HepG2 (cell line): ENCODE results near the gene ABCC3. TPM values are rescaled to one million over a fixed set of nuclear protein-coding genes. Genes with fewer than 3 reads are reported as not detected.

ENCODE experiments used
- ATF4 ChIP-seq, 2 experiments: fragments of 450-650 bp in 1 of 2; sonication (generic) in 1 of 2; formaldehyde crosslinking; IDR thresholded peaks; 2 replicates each; pipeline versions ENCODE4 v1.5.0 to v1.8.0; 2020 to 2022; ENCODE audit warnings: mild to moderate bottlenecking in 1 of 2, missing genetic modification reagents in 1 of 2
- CEBPZ ChIP-seq: IDR thresholded peaks from 2 replicates; pipeline ENCODE4 v1.6.1; 2012; ENCODE audit warnings: low read length, improper control_type of control experiment
- DR1 ChIP-seq: sonication (generic); formaldehyde crosslinking; IDR thresholded peaks from 2 replicates; pipeline ENCODE4 v1.8.0; 2021; ENCODE audit warnings: mild to moderate bottlenecking, missing genetic modification reagents, inconsistent platforms
- HNF1B ChIP-seq: sonication (generic); formaldehyde crosslinking; IDR thresholded peaks from 2 replicates; pipeline ENCODE4 v1.5.1; 2020; ENCODE audit warnings: mild to moderate bottlenecking, moderate library complexity, missing genetic modification reagents
- KLF6 ChIP-seq: IDR thresholded peaks from 2 replicates; pipeline ENCODE4 v1.8.0; 2016; ENCODE audit warnings: missing biosample characterization, missing genetic modification reagents
- MED1 ChIP-seq: sonication (generic); formaldehyde crosslinking; IDR thresholded peaks from 2 replicates; pipeline ENCODE4 v1.4.0; 2020; ENCODE audit warnings: missing genetic modification reagents
- NKX3-1 ChIP-seq: sonication (generic); formaldehyde crosslinking; IDR thresholded peaks from 2 replicates; pipeline ENCODE4 v1.5.0; 2020; ENCODE audit warnings: missing genetic modification reagents
- NR2F2 ChIP-seq: IDR thresholded peaks from 2 replicates; pipeline ENCODE4 v1.6.1; 2012; ENCODE audit warnings: low read depth, inconsistent platforms, borderline replicate concordance
- PHF5A ChIP-seq: IDR thresholded peaks from one replicate; pipeline ENCODE4 v1.6.1; 2018; ENCODE audit warnings: low read depth, missing genetic modification reagents; ENCODE audit not compliant: unreplicated experiment
- POLR2AphosphoS2 ChIP-seq: IDR thresholded peaks from 2 replicates; pipeline ENCODE4 v1.6.1; 2011; ENCODE audit warnings: low read depth, low read length, improper control_type of control experiment
- SKI ChIP-seq: fragments of 450-650 bp; IDR thresholded peaks from one replicate; pipeline ENCODE4 v1.6.1; 2018; ENCODE audit warnings: mild to moderate bottlenecking; ENCODE audit not compliant: partially characterized antibody
- SP2 ChIP-seq: sonication (generic); formaldehyde crosslinking; IDR thresholded peaks from 2 replicates; pipeline ENCODE4 v1.5.1; 2020; ENCODE audit warnings: mild to moderate bottlenecking, missing genetic modification reagents
- TEF ChIP-seq: sonication (generic); formaldehyde crosslinking; IDR thresholded peaks from 2 replicates; pipeline ENCODE4 v1.5.0; 2020; ENCODE audit warnings: missing genetic modification reagents
- TFAP4 ChIP-seq: sonication (generic); IDR thresholded peaks from 2 replicates; pipeline ENCODE4 v1.6.1; 2016; ENCODE audit warnings: low read depth, borderline replicate concordance
- ZNF691 ChIP-seq: sonication (generic); formaldehyde crosslinking; IDR thresholded peaks from 2 replicates; pipeline ENCODE4 v1.4.0; 2020; ENCODE audit warnings: missing genetic modification reagents, low read depth, mild to moderate bottlenecking, borderline replicate concordance
- ZNF713 ChIP-seq: sonication (generic); formaldehyde crosslinking; IDR thresholded peaks from 2 replicates; pipeline ENCODE4 v1.4.0; 2020; ENCODE audit warnings: mild to moderate bottlenecking, missing genetic modification reagents
- ZNF816 ChIP-seq: sonication (generic); formaldehyde crosslinking; IDR thresholded peaks from 2 replicates; pipeline ENCODE4 v1.8.0; 2022; ENCODE audit warnings: missing genetic modification reagents, mild to moderate bottlenecking, borderline replicate concordance
- ZSCAN21 ChIP-seq: sonication (generic); formaldehyde crosslinking; IDR thresholded peaks from 2 replicates; pipeline ENCODE4 v1.8.0; 2022; ENCODE audit warnings: mild to moderate bottlenecking, missing genetic modification reagents, moderate library complexity, borderline replicate concordance
- polyA plus RNA-seq, 8 experiments: library from polyadenylated mRNA; depleted of rRNA in 3 of 8; stranded (reverse) in 7 of 8; unstranded in 1 of 8; fragments of >200 nt; fragmentation: Illumina TruSeq in 4 of 8; extraction: Trizol in 4 of 8; gene quantifications; 2 replicates each; pipeline versions ENCODE4 v1.2.1 to v1.2.3, GENCODE V29; 2011 to 2016; ENCODE audit warnings: low read depth in 4 of 8, missing spikeins in 1 of 8, mixed read lengths in 1 of 8; ENCODE audit not compliant: insufficient read depth in 1 of 8
- total RNA-seq, 5 experiments: library from RNA; depleted of rRNA; stranded (reverse); fragments of >200 nt; fragmentation: Illumina TruSeq; extraction: Trizol; gene quantifications; 2 replicates each; pipeline ENCODE4 v1.2.3, GENCODE V29; 2016; ENCODE audit warnings: low read depth in 1 of 5

Gene ABCC3
- total and polyA plus RNA-seq, 2 of the 13 experiments (the other 11 are each of a cell fraction or from before 2014, with no cell fraction given) = 25.2 to 50.7 TPM

GRCh38 chr17:50635982-50636803 is 1.5 kb downstream of the ABCC3 start (continued):
- TF ChIP-seq TEF (CRISPR knock-in tag) (peak; percentile 55; the same call in 1 of the 2 replicates), POLR2AphosphoS2 (no peak), CEBPZ (no peak), SP2 (CRISPR knock-in tag) (no peak), DR1 (CRISPR knock-in tag) (no peak), ZNF816 (no peak), ZSCAN21 (CRISPR knock-in tag) (no peak), PHF5A (CRISPR knock-in tag) (no peak), MED1 (peak; percentile 70), ATF4 (CRISPR knock-in tag; IDR thresholded peaks at IDR 0.05) (peak in 1 of 2 experiments; percentile 89; a peak in 2 of 4 replicates), ZNF713 (CRISPR knock-in tag) (no peak), NR2F2 (peak; percentile 89), TFAP4 (no peak), KLF6 (CRISPR knock-in tag) (0 out of 2 replicates have a peak, but pooled peaks have one; percentile 70), NKX3-1 (no peak), SKI (no peak), ZNF691 (CRISPR knock-in tag) (no peak), HNF1B (CRISPR knock-in tag) (no peak)
